ENCODE measurements around the gene GSTK1.
A peak's percentile ranks its signal among the peaks of the same experiment; 100 is the strongest.

Gene GSTK1

DNA sequence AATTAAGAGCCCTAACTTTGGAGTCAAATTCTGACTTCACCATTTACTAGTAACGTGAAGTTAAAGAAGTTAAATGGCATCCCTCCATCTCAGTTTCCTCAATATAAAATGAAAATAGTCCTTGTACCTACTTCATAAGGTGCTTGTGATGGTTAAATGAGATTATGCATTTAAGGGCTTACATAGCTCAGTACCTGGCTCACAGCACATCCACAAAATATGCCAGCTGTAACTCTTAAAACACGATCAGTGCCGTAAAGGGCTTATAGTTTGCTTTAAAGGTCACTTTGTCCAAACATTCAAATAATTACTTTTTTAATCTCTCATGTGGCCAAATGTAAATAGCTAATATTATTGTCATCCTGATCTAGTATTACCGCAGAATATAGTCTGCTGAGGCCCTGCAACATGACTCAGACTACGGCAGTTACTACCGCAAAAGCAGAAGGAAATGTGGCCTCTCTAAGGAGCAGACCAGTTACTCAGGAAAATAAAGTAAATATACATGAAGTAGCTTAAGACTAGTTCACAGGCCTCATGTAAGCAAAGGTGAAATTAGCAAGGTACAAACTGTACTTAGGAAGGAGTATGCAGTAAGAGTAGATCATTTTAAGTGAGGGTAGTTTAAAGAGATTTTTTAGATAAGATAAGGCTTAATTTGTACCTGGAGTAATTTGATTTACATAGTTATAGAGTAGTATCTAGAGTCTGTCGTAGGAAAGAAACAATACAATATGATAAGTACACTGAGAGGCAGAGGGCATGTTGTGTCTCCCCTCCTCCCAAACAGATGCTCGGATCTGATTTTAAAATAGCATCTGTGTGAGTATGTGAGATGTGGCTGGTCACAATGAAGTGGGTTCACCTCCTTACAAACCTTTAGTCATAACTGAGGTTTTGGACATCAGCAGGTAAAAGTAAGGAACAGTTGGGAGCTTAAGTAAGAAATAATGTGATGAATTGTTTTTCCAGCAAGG lies 38.0 kb downstream of the GSTK1 start:
- DNase-seq = no peak

DNA sequence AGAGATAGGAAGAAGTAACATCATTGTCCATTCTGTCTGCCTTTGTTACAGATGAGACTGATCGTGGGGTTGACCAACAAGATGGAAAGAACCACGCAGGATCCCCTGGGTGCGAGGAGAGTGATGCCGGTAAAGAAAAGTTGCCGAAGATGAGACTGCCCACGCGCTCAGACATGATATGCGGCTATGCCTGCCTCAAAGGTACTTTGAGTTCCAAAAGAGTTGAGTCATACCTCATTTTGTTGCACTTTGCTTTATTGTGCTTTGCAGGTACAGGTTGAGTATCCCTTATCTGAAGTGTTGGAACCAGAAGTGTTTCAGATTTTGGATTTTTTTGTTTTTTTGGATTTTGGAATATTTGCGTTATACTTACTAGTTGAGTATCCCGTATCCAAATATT lies 40.5 kb downstream of the GSTK1 start:
- no peak for DNase-seq

DNA sequence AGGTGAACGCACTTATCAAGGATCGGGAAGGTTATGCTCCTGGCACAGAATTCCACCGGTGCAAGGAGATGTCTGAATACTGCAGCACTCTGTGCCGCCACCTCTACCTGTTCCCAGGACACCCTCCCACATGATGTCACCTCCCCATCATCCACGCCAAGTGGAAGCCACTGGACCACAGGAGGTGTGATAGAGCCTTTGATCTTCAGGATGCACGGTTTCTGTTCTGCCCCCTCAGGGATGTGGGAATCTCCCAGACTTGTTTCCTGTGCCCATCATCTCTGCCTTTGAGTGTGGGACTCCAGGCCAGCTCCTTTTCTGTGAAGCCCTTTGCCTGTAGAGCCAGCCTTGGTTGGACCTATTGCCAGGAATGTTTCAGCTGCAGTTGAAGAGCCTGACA lies 41.7 kb downstream of the GSTK1 start:
- no peak for DNase-seq

DNA sequence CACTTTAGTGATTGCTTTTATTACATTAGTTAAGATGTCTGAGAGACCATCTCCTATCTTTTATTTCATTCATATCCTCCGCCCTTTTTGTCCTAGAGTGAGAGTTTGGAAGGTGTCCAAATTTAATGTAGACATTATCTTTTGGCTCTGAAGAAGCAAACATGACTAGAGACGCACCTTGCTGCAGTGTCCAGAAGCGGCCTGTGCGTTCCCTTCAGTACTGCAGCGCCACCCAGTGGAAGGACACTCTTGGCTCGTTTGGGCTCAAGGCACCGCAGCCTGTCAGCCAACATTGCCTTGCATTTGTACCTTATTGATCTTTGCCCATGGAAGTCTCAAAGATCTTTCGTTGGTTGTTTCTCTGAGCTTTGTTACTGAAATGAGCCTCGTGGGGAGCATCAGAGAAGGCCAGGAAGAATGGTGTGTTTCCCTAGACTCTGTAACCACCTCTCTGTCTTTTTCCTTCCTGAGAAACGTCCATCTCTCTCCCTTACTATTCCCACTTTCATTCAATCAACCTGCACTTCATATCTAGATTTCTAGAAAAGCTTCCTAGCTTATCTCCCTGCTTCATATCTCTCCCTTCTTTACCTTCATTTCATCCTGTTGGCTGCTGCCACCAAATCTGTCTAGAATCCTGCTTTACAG lies 42.3 kb downstream of the GSTK1 start:
- DNase-seq = peak; percentile 75

DNA sequence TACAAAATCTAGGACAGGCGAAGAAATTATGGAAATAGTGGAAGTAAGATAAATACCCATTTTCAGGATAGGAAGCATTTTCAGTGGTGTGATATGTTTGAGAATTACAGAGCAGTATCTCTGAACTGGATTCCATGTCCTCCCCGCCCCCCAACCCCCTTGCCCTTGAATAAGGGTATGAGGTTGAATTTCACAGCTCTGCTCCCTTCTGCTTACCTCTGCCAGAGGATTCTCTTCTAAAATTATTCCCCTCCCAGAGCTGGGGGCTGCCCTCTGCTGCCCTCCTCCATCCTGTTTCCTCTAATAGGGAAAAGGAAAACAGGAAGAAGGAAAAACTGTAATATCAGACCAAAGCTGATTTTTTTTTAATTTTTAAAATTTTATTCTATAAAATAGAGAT lies 45.4 kb downstream of the GSTK1 start:
- no peak for DNase-seq

DNA sequence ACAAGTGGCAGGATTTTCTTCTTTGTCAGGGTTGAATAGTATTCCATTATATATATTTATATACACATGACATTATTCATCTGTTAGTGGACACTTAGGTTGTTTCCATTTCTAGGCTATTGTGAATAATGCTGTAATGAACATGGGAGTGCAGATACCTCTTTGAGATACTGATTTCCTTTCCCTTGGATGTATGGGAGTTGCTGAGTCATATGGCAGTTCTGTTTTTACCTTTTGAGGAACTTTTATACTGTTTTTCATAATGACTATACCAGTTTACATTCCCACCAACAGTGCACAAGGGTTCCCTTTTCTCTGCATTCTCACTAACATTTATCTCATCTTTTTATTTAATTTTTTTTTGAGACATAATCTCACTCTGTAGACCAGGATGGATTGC lies 50.9 kb downstream of the GSTK1 start:
- DNase-seq = no peak

DNA sequence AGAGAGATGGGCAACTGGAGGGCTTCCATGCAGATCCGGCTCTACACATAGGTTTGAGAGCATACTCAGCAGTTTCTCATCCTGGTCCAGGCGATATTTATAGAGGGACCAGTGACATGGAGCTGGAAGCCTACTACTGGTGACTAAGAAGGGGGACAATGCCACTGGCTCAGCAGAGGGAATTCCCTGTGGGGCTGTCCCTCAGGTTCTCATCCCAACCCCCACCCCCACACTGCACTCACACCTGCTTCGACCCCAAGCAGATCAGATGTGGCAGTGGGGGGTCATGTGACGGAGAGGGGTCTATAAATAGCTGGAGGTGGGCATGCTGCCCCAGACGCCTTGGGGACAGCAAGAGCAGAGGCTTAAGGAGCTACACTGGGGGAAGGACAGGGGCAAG lies 52.5 kb downstream of the GSTK1 start, which contains the start of gene CLCN1:
Gene CLCN1, plus strand, starts transcription at position 336 of the 400 bp plus-strand sequence. CDS start 102 bp downstream, outside the sequence.
- no peak for DNase-seq

DNA sequence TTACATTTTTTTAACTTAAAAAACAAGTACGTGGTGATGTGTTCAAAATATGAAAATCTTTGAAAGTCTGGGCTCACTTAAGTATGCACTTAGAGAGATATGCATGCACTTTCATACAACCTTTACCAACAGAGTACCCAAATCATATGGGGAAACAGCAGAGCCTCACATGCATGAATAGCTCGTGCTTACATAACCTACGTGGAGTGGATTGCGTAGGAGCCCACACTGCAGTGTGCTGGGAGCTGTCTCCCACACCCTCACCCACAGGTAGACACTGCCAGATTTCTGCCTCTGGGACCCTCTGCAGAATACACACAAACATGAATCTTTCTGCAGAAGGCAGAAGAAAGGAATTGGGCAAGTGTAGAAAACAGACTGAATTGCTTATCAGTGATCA lies 53.3 kb downstream of the GSTK1 start:
- no peak for DNase-seq

DNA sequence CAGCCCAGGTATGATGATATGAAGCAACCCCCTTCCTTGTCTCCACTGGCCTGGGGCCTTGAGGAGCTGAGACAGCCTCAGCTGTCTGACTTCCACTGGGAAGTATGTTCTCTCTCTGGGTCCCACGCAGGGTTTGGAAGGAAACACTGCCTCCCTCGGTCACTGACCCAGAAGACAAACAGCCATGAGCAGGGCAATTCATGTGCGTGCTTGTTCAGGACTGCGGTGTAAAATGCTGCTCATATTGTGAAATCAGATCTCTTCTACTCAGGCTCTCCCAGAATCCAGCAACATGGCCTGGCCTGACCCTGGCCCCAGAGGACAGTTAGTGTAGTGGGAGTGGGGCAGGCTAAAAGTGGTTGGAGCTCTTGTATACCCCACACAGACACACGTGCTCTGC lies 55.4 kb downstream of the GSTK1 start:
- DNase-seq = no peak

All from stimulated activated CD4-positive, alpha-beta T cell treated with anti-CD3 and anti-CD28 coated beads, Interleukin-4, amount 100 ng/mL, for 1 hour (primary cell).